Measurements from ENCODE around the gene ELP5.

- TF ChIP-seq POLR2AphosphoS5 (IDR thresholded peaks at IDR 0.05) (no peak), EP300 (IDR thresholded peaks at IDR 0.05) (no peak), CTCF (IDR thresholded peaks at IDR 0.05) (no peak)
These were observed 10.8 kb upstream of the ELP5 start for GRCh38 chr17:7241090-7241733.
